T-helper 1 cell treated with Interleukin-12 subunit alpha and Interleukin-12 subunit beta and Interleukin-4 antibody, amounts not matched to agents 30 ng/mL and 1 ng/mL, for 36 hours (primary cell): ENCODE data around the gene VSX1. TPM values are rescaled to one million over a fixed set of nuclear protein-coding genes. Genes with fewer than 3 reads are reported as not detected.

Experiments used
- intact Hi-C: fragments of 100-400 bp; cut with micrococcal nuclease; formaldehyde crosslinking; loops from one replicate; pipeline ENCODE4 v1.15.1; 2024
- total RNA-seq: library from RNA; stranded (reverse); gene quantifications from 2 replicates; pipeline ENCODE4 v1.2.3, GENCODE V29; 2022

Gene VSX1
- not detected in 2 replicates for total RNA-seq

GRCh38 chr20:25081730-25082497, at the start of gene VSX1:
Gene VSX1, minus strand, starts transcription at chr20:25082141. Its CDS starts 45 bp downstream, at chr20:25082096.
- intact Hi-C loops: loop anchor here (5.0 kb wide), 1 partner anchor 115 kb away; the partner anchor contains the start of gene ENTPD6

DNA sequence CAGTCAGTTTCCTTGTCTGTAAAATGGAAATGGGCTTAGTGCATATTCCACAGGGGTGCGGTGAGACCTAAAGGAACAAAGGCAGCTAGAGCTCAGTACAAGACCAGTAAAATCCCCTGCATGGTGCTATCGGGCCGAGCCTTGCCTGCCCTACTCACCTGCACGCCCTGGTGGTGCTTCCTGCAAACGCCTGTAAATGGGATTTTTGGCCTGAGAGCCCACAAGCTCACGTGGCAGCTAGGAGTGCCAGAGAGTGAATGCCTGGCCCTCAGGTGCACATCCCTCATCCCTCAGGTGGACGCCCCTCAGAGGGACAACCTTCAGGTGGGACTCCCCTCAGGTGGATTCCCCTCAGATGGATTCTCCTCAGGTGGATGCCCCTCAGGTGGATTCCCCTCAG, 48.0 kb upstream of the VSX1 start:
- intact Hi-C loops: no loop called here

- intact Hi-C loops: no loop called here
These were observed 47.5 kb upstream of the VSX1 start for GRCh38 chr20:25129428-25129827.

- intact Hi-C loops: no loop called here
These were observed 46.7 kb upstream of the VSX1 start for GRCh38 chr20:25128649-25129048.

- intact Hi-C loops: no loop called here
These were observed 46.0 kb upstream of the VSX1 start for GRCh38 chr20:25127761-25128537.

DNA sequence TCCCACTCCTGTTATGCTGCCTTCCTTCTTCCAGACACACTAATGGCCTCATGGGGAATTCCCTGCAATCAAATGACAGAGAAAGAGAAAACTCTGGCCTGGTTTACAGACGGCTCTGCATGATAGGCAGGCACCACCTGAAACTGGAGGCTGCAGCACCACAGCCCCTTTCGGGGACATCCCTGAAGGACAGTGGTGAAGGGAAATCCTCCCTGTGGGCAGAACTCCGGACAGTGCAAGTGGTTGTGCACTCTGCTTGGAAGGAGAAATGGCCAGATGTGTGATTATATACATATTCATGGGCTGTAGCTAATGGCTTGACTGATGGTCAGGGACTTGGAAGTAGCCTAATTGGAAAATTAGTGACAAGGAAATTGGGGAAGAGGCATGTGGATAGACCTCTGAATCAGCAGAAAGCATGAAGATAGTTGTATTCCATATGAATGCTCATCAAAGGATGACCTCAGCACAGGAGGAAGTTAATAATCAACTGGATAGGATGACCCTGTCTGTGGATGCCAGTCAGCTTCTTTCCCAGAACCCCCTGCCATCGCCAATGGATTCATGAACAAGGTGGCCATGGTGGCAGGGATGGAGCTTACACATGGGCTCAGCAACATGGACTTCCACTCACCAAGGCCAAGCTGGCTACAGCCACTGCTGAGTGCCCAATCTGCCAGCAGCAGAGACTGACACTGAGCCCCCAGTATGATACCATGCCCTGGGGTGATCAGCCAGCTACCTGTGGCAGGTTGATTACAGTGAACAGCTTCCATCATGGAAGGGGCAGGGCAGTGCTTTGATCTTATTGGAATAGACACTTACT, 44.5 kb upstream of the VSX1 start:
- intact Hi-C loops: no loop called here

GRCh38 chr20:25125636-25126035, 43.7 kb upstream of the VSX1 start:
- intact Hi-C loops: no loop called here

- intact Hi-C loops: no loop called here
These were observed 39.0 kb upstream of the VSX1 start for GRCh38 chr20:25120920-25121319.

DNA sequence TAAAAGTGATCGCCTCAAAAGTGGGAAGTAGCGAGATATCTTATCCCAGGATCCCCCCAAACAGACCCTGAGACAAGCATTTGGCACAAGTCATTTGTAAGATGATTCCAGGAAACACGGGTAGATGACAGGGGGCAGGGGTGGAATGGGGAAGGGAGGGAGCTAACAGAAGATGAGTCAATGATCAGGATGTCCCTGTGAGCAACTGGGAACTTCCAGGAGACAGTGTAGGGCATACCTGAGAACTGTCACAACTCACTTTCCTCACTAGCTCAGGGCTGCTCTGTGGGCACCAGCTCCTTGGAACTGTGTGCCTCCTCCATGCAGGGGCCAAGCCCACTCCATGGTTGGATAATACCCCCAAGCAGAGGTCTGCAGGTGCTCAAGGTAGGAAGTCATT, 38.5 kb upstream of the VSX1 start:
- intact Hi-C loops: no loop called here

GRCh38 chr20:25118529-25118928, 36.6 kb upstream of the VSX1 start:
- intact Hi-C loops: no loop called here

DNA sequence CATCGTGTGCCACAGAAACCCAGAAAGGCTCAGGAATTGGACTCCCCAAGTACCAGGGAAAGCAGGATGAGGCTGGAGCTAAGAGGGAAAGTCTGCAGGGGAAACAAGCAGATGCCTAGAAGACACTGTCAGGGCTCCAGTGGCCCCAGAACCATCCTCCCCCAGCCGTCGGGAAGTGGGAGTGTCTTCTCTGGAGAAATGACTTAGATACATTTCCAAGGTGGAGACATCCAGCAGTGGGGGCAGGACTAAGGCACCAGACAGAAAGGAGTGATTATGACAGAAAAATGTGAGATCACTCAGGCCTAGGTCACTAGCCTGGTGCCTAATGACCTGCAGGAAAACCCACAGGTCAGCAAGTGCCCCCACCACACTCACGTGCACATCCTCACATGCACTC, 36.0 kb upstream of the VSX1 start:
- intact Hi-C loops: no loop called here

GRCh38 chr20:25116739-25117458, 35.0 kb upstream of the VSX1 start:
- intact Hi-C loops: no loop called here

DNA sequence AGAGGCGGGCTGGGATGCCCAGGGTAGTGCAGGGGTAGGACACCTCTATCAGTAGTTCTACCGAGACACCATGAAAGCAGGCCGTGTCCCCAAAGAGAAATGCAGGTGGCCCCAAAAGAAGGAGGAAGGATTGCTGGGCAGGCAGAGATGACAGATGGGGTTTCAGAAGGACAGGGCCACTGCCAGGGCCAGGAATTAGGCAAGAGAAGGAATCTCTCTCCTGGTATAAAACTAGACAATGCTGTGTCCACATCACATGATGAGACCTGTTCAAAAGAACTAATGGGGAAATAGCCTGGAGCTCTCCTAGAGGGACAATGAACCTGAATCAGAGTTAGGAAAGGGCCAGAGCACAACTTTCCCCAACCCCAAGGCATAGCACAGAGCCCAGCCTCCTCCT, 21.6 kb upstream of the VSX1 start:
- intact Hi-C loops: no loop called here

DNA sequence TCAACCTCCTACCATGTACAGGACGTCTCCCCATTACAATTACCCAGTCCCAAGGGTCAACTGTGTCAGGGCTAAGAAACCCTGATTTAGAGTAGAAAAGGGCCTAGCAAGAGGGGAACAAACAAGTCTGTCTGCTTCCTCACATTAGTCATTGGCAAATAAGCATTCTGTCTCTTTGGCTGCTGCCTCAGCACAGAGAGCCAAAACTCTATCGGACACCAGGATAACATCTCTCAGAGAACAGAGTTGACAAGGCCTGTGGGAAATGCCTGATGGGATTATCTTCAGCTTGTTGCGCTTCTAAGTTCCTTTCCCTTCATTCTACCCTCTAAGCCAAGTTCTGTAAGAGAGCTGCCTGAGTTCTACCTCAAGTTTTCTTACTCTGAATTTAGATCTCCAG, 19.0 kb upstream of the VSX1 start:
- intact Hi-C loops: no loop called here

DNA sequence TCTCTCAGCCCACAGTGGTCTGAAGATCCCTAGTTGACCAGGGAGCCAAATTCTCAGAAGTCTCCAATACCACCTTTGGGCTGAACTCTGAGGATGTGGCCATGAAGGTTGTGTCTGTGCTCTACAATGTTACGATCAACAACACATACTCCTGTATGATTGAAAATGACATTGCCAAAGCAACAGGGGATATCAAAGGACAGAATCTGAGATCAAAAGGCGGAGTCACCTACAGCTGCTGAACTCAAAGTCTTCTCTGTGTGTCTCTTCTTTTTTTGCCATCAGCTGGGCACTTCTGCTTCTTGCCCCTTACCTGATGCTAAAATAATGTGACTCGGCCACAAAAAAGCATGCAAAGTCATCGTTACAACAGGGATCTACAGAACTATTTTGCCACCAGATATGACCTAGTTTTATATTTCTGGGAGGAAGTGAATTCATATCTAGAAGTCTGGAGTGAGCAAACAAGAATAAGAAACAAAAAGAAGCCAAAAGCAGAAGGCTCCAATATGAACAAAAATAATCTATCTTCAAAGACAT, 17.7 kb upstream of the VSX1 start:
- intact Hi-C loops: no loop called here

DNA sequence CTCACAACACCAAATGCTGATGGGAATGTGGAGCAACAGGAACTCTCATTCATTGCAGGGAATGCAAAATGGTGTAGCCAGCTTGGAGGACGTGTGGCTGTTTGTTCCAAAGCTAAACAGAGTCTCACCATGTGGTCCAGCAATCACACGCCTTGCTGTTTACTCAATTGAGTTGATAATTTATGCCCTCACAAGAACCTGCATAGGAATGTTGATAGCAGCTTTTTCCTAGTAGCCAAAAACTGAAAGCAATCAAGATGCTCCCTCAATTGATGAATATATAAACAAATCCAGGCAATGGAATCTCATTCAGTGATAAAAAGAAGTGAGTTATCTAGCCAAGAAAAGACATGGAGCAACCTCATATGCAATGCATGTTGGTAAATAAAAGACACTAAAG, 15.6 kb upstream of the VSX1 start:
- intact Hi-C loops: no loop called here

GRCh38 chr20:25090492-25091429, 8.8 kb upstream of the VSX1 start:
- intact Hi-C loops: no loop called here

DNA sequence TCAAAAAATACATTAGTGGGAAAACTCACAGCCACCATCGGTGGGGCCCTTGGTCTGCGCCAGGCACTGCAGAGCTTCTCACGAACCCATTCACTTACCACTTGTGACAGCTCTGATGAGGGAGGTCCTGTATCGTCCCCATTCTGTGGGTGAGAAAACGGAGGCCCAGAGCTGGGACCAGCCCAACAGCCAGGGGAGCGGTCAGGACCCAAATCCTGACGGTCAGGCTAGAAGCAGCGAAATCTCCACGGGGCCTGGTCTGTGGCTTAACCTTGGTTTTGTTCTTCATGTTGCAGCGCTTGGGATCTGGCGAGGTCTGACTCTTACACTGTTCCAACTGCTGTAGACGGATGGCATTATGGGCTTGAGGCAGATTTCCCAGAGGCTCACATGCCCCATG, 7.7 kb upstream of the VSX1 start:
- intact Hi-C loops: no loop called here

- intact Hi-C loops: no loop called here
These were observed 7.2 kb upstream of the VSX1 start for GRCh38 chr20:25089096-25089495.

GRCh38 chr20:25088267-25088666, 6.3 kb upstream of the VSX1 start:
- intact Hi-C loops: no loop called here
